Smooth muscle cell (in vitro differentiated cells): ENCODE measurements around the gene THBS2. TPM values are rescaled to one million over a fixed set of nuclear protein-coding genes. Genes with fewer than 3 reads are reported as not detected.

Experiments
- DNase-seq: peaks from one replicate; lab custom pipeline; 2025; ENCODE audit not compliant: unreplicated experiment; lab: John Stamatoyannopoulos, UW
- H2AFZ ChIP-seq: fragments of 200-600 bp; sonication (generic); 2 replicates; pipeline ENCODE4 v1.6.0; 2016; ENCODE audit warnings: antibody characterized with exemption, low read depth, mild to moderate bottlenecking
- H3F3A ChIP-seq: fragments of 200-600 bp; sonication (generic); 2 replicates; pipeline ENCODE4 v1.6.0; 2017; ENCODE audit warnings: antibody characterized with exemption, low read depth
- H3K27ac ChIP-seq: fragments of 200-600 bp; sonication (generic); 2 replicates; pipeline ENCODE4 v1.5.1; 2016; ENCODE audit warnings: low read depth, mild to moderate bottlenecking
- H3K27me3 ChIP-seq: fragments of 200-600 bp; sonication (generic); 2 replicates; pipeline ENCODE4 v1.6.1; 2016; ENCODE audit warnings: low read depth, mild to moderate bottlenecking
- H3K36me3 ChIP-seq: fragments of 200-600 bp; sonication (generic); 2 replicates; pipeline ENCODE4 v1.5.1; 2016; ENCODE audit warnings: low read depth
- H3K4me1 ChIP-seq: fragments of 200-600 bp; sonication (generic); 2 replicates; pipeline ENCODE4 v1.5.1; 2016; ENCODE audit warnings: low read depth
- H3K4me2 ChIP-seq: fragments of 200-600 bp; sonication (generic); 2 replicates; pipeline ENCODE4 v1.6.0; 2016; ENCODE audit warnings: mild to moderate bottlenecking
- H3K4me3 ChIP-seq: fragments of 200-600 bp; sonication (generic); 2 replicates; pipeline ENCODE4 v1.5.1; 2016; ENCODE audit warnings: mild to moderate bottlenecking
- H3K79me2 ChIP-seq: fragments of 200-600 bp; sonication (generic); 2 replicates; pipeline ENCODE4 v1.6.0; 2016; ENCODE audit warnings: low read depth, mild to moderate bottlenecking
- H3K9ac ChIP-seq: fragments of 200-600 bp; sonication (generic); 2 replicates; pipeline ENCODE4 v1.6.0; 2016; ENCODE audit warnings: low read depth
- H3K9me3 ChIP-seq: fragments of 200-600 bp; sonication (generic); replicated peaks from 2 replicates; pipeline ENCODE4 v1.5.1; 2016; ENCODE audit warnings: low read depth
- H4K20me1 ChIP-seq: fragments of 200-600 bp; sonication (generic); 2 replicates; pipeline ENCODE4 v1.6.0; 2016; ENCODE audit warnings: low read depth
- CTCF ChIP-seq: fragments of 200-600 bp; sonication (generic); IDR thresholded peaks from 2 replicates; pipeline ENCODE4 v1.5.1; 2017; ENCODE audit warnings: borderline replicate concordance, mild to moderate bottlenecking, antibody characterized with exemption; ENCODE audit not compliant: insufficient read depth, poor library complexity, severe bottlenecking
- WGBS: methylation state at CpG from one replicate; pipeline ENCODE4 v1.1.7; 2016; ENCODE audit warnings: low lambda C conversion rate; 5-methylcytosine and 5-hydroxymethylcytosine counted together
- polyA plus RNA-seq: library from polyadenylated mRNA; unstranded; fragments of >200 nt; fragmentation: Nextera tagmentation; extraction: Ambion mirVana; gene quantifications from 2 replicates; pipeline ENCODE4 v1.2.1, GENCODE V29; 2016
- total RNA-seq: library from RNA; depleted of rRNA; stranded (reverse); fragments of >200 nt; gene quantifications from 2 replicates; pipeline ENCODE4 v1.2.3, GENCODE V29; 2014

THBS2 gene
- total and polyA plus RNA-seq, 2 experiments from 2014 or later = 10.1 to 13.9 TPM

GRCh38 chr6:169289257-169289618 lies 35.6 kb upstream of the THBS2 start:
- TF ChIP-seq CTCF = no peak
- Histone ChIP-seq H3K9ac (no peak overlapping the region), H3K36me3 (no peaks in the 10 kb centered on the region), H3K79me2 (no peaks in the 10 kb centered on the region), H3K4me1 (no peaks in the 10 kb centered on the region), H2AFZ (no peak overlapping the region), H4K20me1 (no peaks in the 10 kb centered on the region), H3K27me3 (no peaks in the 10 kb centered on the region), H3K4me3 (no peak overlapping the region), H3K9me3 (no peaks in the 10 kb centered on the region), H3F3A (no peaks in the 10 kb centered on the region), H3K27ac (no peak overlapping the region), H3K4me2 (no peak overlapping the region)
- WGBS = 80% methylated on average over 5 of the region's 5 CpGs
- DNase-seq = no peak

- Histone ChIP-seq H3K79me2 (no peaks in the 10 kb centered on the region), H2AFZ (no peak overlapping the region), H3K9ac (no peak overlapping the region), H3K4me3 (no peak overlapping the region), H3K4me2 (no peak overlapping the region), H3K27me3 (no peaks in the 10 kb centered on the region), H3F3A (no peaks in the 10 kb centered on the region), H4K20me1 (no peaks in the 10 kb centered on the region), H3K9me3 (no peaks in the 10 kb centered on the region), H3K27ac (no peak overlapping the region), H3K4me1 (no peaks in the 10 kb centered on the region), H3K36me3 (no peaks in the 10 kb centered on the region)
- no peak for DNase-seq
- 81% methylated on average over 10 of the region's 10 CpGs for WGBS
- TF ChIP-seq CTCF = no peak
Observed at GRCh38 chr6:169288591-169288990, 34.9 kb upstream of the THBS2 start.

- WGBS = 87% methylated on average over 6 of the region's 6 CpGs
- Histone ChIP-seq H3F3A (no peaks in the 10 kb centered on the region), H3K79me2 (no peaks in the 10 kb centered on the region), H3K9ac (no peak overlapping the region), H4K20me1 (no peaks in the 10 kb centered on the region), H2AFZ (no peak overlapping the region), H3K4me3 (no peak overlapping the region), H3K9me3 (no peaks in the 10 kb centered on the region), H3K27ac (no peak overlapping the region), H3K36me3 (no peaks in the 10 kb centered on the region), H3K27me3 (no peaks in the 10 kb centered on the region), H3K4me2 (no peak overlapping the region), H3K4me1 (no peaks in the 10 kb centered on the region)
- DNase-seq = no peak
- no peak for TF ChIP-seq CTCF
Observed at GRCh38 chr6:169287675-169288074, 34.0 kb upstream of the THBS2 start.

GRCh38 chr6:169286961-169287360 lies 33.3 kb upstream of the THBS2 start:
- no peak overlapping the region for H3K27ac ChIP-seq
- no peaks in the 10 kb centered on the region for H3F3A ChIP-seq
- no peak overlapping the region for H3K4me2 ChIP-seq
- no peaks in the 10 kb centered on the region for H3K9me3 ChIP-seq
- H3K79me2 ChIP-seq = no peaks in the 10 kb centered on the region
- no peak overlapping the region for H3K4me3 ChIP-seq
- no peak for DNase-seq
- H4K20me1 ChIP-seq = no peaks in the 10 kb centered on the region
- H3K9ac ChIP-seq = no peak overlapping the region
- H2AFZ ChIP-seq = no peak overlapping the region
- H3K4me1 ChIP-seq = no peaks in the 10 kb centered on the region
- H3K36me3 ChIP-seq = no peaks in the 10 kb centered on the region
- H3K27me3 ChIP-seq = no peaks in the 10 kb centered on the region
- 90% methylated on average over 7 of the region's 7 CpGs for WGBS
- no peak for TF ChIP-seq CTCF
